PC-9 (cell line): ENCODE results near the gene LRRC23. TPM values are rescaled to one million over a fixed set of nuclear protein-coding genes. Genes with fewer than 3 reads are reported as not detected.

Source experiments
- BruUV-seq: library from RNA; stranded (reverse); fragments of 400-500 nt; replicated peaks from 2 replicates; lab custom pipeline; 2021; lab: Mats Ljungman, UMichigan
- CTCF ChIA-PET: fragments of 300-600 bp; sonication (Branson Sonifier 250); formaldehyde crosslinking; loops from one replicate; lab custom pipeline; 2022; ENCODE audit warnings: antibody characterized with exemption; lab: Charles Lee
- POLR2A ChIA-PET: fragments of 300-600 bp; sonication (Branson Sonifier 250); formaldehyde crosslinking; loops from one replicate; lab custom pipeline; 2022; ENCODE audit warnings: antibody characterized with exemption; ENCODE audit not compliant: unreplicated experiment; lab: Charles Lee
- DNase-seq, 2 experiments: peaks; one replicate each; pipeline versions ENCODE4 v3.0.0 to v3.0.0-alpha.2; 2015 to 2022; ENCODE audit warnings: mixed read lengths in 1 of 2
- H2AFZ ChIP-seq: fragments of 200-600 bp; sonication (generic); 2 replicates; pipeline ENCODE4 v1.8.1; 2017; ENCODE audit warnings: antibody characterized with exemption
- H3F3A ChIP-seq: fragments of 200-600 bp; sonication (generic); 2 replicates; pipeline ENCODE4 v1.8.1; 2017; ENCODE audit warnings: antibody characterized with exemption, mild to moderate bottlenecking, low read depth; ENCODE audit not compliant: insufficient read depth
- H3K27ac ChIP-seq: fragments of 200-600 bp; sonication (generic); 2 replicates; pipeline ENCODE4 v1.6.1; 2016; ENCODE audit warnings: mixed run types
- H3K27me3 ChIP-seq: fragments of 200-600 bp; sonication (generic); 2 replicates; pipeline ENCODE4 v1.6.1; 2016; ENCODE audit warnings: low read depth, mixed run types; ENCODE audit not compliant: insufficient read depth
- H3K36me3 ChIP-seq: fragments of 200-600 bp; sonication (generic); 2 replicates; pipeline ENCODE4 v1.6.1; 2016; ENCODE audit warnings: low read depth, mixed run types
- H3K4me1 ChIP-seq: fragments of 200-600 bp; sonication (generic); replicated peaks from 2 replicates; pipeline ENCODE4 v1.6.1; 2016; ENCODE audit warnings: mixed run types; ENCODE audit not compliant: insufficient read depth
- H3K4me2 ChIP-seq: fragments of 200-600 bp; sonication (generic); 2 replicates; pipeline ENCODE4 v1.6.1; 2017; ENCODE audit warnings: mixed run types
- H3K4me3 ChIP-seq: fragments of 200-600 bp; sonication (generic); 2 replicates; pipeline ENCODE4 v1.6.1; 2016; ENCODE audit warnings: mixed run types
- H3K79me2 ChIP-seq: fragments of 200-600 bp; sonication (generic); 2 replicates; pipeline ENCODE4 v1.6.1; 2017; ENCODE audit warnings: low read depth, mixed run types
- H3K9me2 ChIP-seq: fragments of 200-600 bp; sonication (generic); 2 replicates; pipeline ENCODE4 v1.8.1; 2017; ENCODE audit warnings: mild to moderate bottlenecking; ENCODE audit not compliant: insufficient read depth
- H3K9me3 ChIP-seq: fragments of 200-600 bp; sonication (generic); 2 replicates; pipeline ENCODE4 v1.8.1; 2016; ENCODE audit warnings: low read depth; ENCODE audit not compliant: insufficient read depth
- H4K20me1 ChIP-seq: fragments of 200-600 bp; sonication (generic); 2 replicates; pipeline ENCODE4 v1.8.1; 2017; ENCODE audit not compliant: insufficient read depth
- CTCF ChIP-seq: fragments of 200-600 bp; sonication (generic); conservative IDR thresholded peaks from 2 replicates; pipeline ENCODE4 v1.6.1; 2017; ENCODE audit warnings: mixed run types, antibody characterized with exemption, mild to moderate bottlenecking, moderate library complexity
- EZH2 ChIP-seq: fragments of 200-600 bp; sonication (generic); IDR thresholded peaks from 2 replicates; pipeline ENCODE4 v1.8.0; 2017; ENCODE audit warnings: antibody characterized with exemption, low read depth
- intact Hi-C: fragments of 100-400 bp; cut with micrococcal nuclease; formaldehyde crosslinking; loops from one replicate; pipeline ENCODE4 v1.10.0; 2022; ENCODE audit not compliant: unreplicated experiment
- total RNA-seq: library from RNA; stranded (reverse); gene quantifications from 2 replicates; pipeline ENCODE4 v1.2.3, GENCODE V29; 2021

The LRRC23 gene
- total RNA-seq, 1 experiment from 2014 or later = 29.3 TPM

- H3K4me2 ChIP-seq = no peak overlapping the region
- intact Hi-C loops = no loop called here
- ChIA-PET POLR2A (no interaction called here), CTCF (no interaction called here)
- H4K20me1 ChIP-seq = no peaks in the 10 kb centered on the region
- DNase-seq = no peak
- H3K27ac ChIP-seq = no peak overlapping the region
- no peak for TF ChIP-seq EZH2
- TF ChIP-seq CTCF = no peak
- no peaks in the 10 kb centered on the region for H3K36me3 ChIP-seq
- H3K4me3 ChIP-seq = no peak overlapping the region
- no peaks in the 10 kb centered on the region for H3K27me3 ChIP-seq
- BruUV-seq = no TSS peak
- H3K9me2 ChIP-seq = no peaks in the 10 kb centered on the region
- H3K4me1 ChIP-seq = peaks cover 7% of the 10 kb centered on the region
- peaks cover 17% of the 10 kb centered on the region; the same call in 1 of the 2 replicates for H3K79me2 ChIP-seq
- H3K9me3 ChIP-seq = no peaks in the 10 kb centered on the region
- H3F3A ChIP-seq = peaks cover 8% of the 10 kb centered on the region; the same call in 1 of the 2 replicates
- no peak overlapping the region for H2AFZ ChIP-seq
Observed at GRCh38 chr12:6951551-6952120, 47.0 kb downstream of the LRRC23 start.

GRCh38 chr12:6952121-6952862, 47.7 kb downstream of the LRRC23 start:
- H3K79me2 ChIP-seq = peaks cover 10% of the 10 kb centered on the region; the same call in 1 of the 2 replicates
- no peak for DNase-seq
- no peak for TF ChIP-seq CTCF
- TF ChIP-seq EZH2 = no peak
- no peak overlapping the region for H3K27ac ChIP-seq
- no peaks in the 10 kb centered on the region for H3K27me3 ChIP-seq
- ChIA-PET CTCF (no interaction called here), POLR2A (no interaction called here)
- peaks cover 1% of the 10 kb centered on the region for H3K4me1 ChIP-seq
- 0 out of 2 replicates have a peak, but pooled peaks cover 8% of the 10 kb centered on the region for H3F3A ChIP-seq
- no peaks in the 10 kb centered on the region for H3K9me3 ChIP-seq
- H3K36me3 ChIP-seq = no peaks in the 10 kb centered on the region
- H3K4me3 ChIP-seq = no peak overlapping the region
- H2AFZ ChIP-seq = no peak overlapping the region
- no peaks in the 10 kb centered on the region for H4K20me1 ChIP-seq
- no peaks in the 10 kb centered on the region for H3K9me2 ChIP-seq
- H3K4me2 ChIP-seq = no peak overlapping the region
- BruUV-seq = no TSS peak
- intact Hi-C loops = no loop called here

GRCh38 chr12:6952863-6953441, 48.3 kb downstream of the LRRC23 start:
- POLR2A ChIA-PET = no interaction called here
- intact Hi-C loops = no loop called here
- Histone ChIP-seq H3K36me3 (no peaks in the 10 kb centered on the region), H3K9me3 (no peaks in the 10 kb centered on the region), H3K27ac (no peak overlapping the region), H3K4me1 (no peaks in the 10 kb centered on the region), H3K4me2 (no peak overlapping the region), H3K9me2 (no peaks in the 10 kb centered on the region), H3F3A (0 out of 2 replicates have a peak, but pooled peaks cover 8% of the 10 kb centered on the region), H4K20me1 (no peaks in the 10 kb centered on the region), H3K79me2 (0 out of 2 replicates have a peak, but pooled peaks cover 3% of the 10 kb centered on the region), H2AFZ (no peak overlapping the region), H3K4me3 (no peak overlapping the region), H3K27me3 (no peaks in the 10 kb centered on the region)
- no peak for DNase-seq
- no peak for TF ChIP-seq CTCF
- TF ChIP-seq EZH2 = no peak
- no TSS peak for BruUV-seq
- CTCF ChIA-PET = no interaction called here
